ENCODE results near the gene THAP3.
A peak's percentile ranks its signal among the peaks of the same experiment; 100 is the strongest.

The THAP3 gene

DNA sequence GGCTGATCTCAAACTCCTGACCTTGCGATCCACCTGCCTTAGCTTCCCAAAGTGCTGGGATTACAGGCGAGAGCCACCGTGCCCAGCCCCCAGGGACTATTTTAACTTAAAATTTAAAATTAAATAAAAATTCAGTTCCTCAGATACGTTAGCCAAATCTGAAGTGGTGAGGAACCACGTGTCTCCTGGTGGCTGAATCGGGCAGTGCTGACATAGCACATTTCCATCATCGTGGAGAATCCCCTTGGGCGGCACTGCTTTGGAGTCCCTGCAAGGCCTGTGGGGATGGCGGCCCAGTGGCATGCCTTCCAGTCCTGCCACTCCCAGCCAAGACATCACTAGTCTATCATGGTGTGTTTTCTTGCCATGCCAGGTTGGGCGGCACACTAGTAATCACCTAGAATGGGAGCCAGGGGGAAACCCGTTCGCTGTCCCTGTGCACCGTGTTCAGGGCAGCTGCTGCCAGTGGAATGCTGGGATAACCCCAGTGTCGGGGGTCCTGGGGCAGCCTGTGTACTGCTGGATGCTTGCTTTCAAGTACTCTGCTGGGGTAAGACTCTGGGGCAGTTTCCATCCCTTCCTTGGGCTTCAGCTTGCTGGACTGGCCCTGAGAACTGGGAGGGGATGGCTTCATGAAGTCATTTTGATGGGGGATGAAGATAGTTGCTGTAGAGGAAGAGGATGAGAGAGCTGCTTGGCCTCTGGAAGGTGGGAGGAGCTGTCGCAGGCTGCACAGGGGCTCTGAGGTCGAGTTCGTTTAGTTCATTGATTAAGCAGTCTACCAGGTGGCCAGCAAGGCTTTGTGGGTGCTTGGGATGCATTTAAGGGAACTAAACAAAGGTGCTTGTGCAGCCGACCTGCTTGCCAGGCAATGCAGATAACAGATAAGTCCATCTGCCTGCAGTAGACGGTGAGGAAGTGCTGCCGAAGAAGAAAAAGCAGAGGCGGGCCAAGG, 40.3 kb upstream of the THAP3 start:
- TF ChIP-seq TAF1 (IDR thresholded peaks at IDR 0.05; ENCODE audit: borderline replicate concordance, low read depth, low read length): no peak
- TF ChIP-seq POLR2A (IDR thresholded peaks at IDR 0.05; ENCODE audit: low read depth, low read length): no peak
- TF ChIP-seq POLR2AphosphoS5 (IDR thresholded peaks at IDR 0.05; ENCODE audit: low read depth, low read length): no peak
- DNase-seq (ENCODE audit: insufficient read length): no peak
- FAIRE-seq: no peak

DNA sequence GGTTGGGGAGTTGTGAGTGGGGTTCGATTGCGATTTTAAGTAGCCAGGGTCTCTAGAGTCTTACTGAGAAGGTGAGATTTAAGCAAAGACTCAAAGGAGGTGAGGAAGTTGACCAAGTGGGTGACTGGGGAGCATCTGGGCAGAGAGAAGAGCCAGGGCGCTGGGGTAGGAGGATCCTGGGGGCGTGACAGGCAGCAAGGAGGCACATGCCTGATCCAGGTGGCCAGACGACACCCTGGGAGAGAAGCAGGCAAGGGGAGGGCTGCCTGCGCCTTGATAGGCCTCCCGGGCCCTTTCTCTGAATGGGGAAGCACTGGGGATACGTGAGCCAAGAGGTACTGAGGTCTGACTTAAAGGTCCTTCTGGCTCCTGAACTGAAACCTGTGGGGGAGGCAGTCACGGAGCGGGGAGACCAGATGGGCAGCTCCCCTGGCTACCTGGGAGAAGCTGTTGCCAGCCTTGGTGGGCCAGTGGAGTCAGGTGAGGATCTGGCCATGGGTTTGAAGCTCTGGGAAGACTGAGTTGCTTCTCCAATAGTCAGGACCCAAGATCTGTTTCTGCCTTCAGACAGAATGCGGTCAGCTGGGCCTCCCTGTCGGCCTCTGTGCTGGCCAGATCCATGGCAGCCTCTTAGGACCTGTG, 39.5 kb upstream of the THAP3 start:
- FAIRE-seq (no peak), DNase-seq (ENCODE audit: insufficient read length) (no peak)
- TF ChIP-seq POLR2A (IDR thresholded peaks at IDR 0.05; ENCODE audit: low read depth, low read length) (no peak), POLR2AphosphoS5 (IDR thresholded peaks at IDR 0.05; ENCODE audit: low read depth, low read length) (no peak), TAF1 (IDR thresholded peaks at IDR 0.05; ENCODE audit: borderline replicate concordance, low read depth, low read length) (no peak)

DNA sequence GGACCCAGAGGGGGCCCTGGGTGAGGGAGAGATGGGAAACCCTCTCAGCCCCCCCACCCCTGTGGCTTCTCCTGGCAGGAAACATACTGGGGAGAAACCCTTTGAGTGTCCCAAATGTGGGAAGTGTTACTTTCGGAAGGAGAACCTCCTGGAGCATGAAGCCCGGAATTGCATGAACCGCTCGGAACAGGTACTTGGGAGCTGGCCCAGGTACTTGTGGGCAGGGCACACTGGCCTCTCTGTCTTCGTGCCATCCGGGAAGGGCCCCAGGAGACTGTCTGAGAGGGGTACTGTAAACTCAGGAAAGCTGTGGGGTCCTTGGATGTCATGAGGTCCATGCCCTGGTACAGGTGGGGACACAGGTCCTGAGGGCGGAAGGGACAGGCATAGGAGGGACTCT, 38.8 kb upstream of the THAP3 start:
- TF ChIP-seq POLR2AphosphoS5 (IDR thresholded peaks at IDR 0.05; ENCODE audit: low read depth, low read length): no peak
- TF ChIP-seq TAF1 (IDR thresholded peaks at IDR 0.05; ENCODE audit: borderline replicate concordance, low read depth, low read length): no peak
- no peak for TF ChIP-seq POLR2A (IDR thresholded peaks at IDR 0.05; ENCODE audit: low read depth, low read length)
- FAIRE-seq (no peak), DNase-seq (ENCODE audit: insufficient read length) (no peak)

DNA sequence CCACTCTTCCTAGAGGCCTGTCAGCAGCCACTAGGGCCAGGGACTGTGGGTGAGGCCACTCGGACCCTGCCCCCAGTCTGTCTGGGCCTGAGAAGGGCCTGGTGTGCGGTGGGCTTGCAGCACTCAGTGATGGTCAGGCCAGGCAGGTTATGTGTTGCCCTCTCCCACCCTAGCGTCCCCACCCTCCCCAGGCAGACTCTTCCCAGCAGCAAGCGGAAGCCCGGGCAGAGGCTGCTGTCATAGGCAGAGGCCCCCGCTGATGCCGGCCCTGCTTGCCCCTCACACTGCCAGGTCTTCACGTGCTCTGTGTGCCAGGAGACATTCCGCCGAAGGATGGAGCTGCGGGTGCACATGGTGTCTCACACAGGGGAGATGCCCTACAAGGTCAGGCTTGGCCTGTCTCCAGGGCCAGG, 38.3 kb upstream of the THAP3 start:
- DNase-seq (ENCODE audit: insufficient read length) (no peak), FAIRE-seq (no peak)
- 0 out of 2 replicates have a peak, but pooled peaks have one; percentile 23 for TF ChIP-seq POLR2AphosphoS5 (IDR thresholded peaks at IDR 0.05; ENCODE audit: low read depth, low read length)
- no peak for TF ChIP-seq TAF1 (IDR thresholded peaks at IDR 0.05; ENCODE audit: borderline replicate concordance, low read depth, low read length)

DNA sequence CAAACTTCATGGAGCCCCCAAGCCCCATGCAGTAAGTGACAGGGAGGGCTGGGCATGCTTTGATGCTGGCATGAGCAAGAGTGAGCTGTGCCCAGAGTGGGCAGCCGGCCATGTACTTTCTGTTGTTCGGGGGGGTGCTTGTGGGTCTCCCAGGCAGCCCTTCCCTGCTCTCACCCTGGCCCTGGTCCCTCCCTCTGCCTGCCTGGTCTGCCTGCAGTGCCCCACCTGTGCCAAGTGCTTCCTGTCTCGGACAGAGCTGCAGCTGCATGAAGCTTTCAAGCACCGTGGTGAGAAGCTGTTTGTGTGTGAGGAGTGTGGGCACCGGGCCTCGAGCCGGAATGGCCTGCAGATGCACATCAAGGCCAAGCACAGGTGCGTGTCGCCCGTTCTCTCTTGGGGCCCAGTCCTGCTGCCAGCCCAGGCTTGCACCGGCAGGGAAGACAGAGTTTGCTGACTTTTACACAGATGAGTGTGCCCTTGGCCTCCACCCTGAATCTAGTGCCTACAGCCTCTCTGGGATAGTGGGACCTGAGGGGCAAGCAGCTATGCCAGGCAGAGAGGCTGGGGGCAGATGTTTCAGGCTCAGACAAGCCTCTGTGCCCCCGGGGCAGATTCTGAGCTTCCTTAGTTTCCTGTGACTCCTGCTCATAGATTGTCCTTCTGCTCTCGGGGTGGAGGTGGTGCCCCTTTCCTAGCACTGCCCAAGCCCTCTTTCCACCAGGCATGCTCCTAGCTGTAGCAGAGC, 37.2 kb upstream of the THAP3 start:
- TF ChIP-seq POLR2A (IDR thresholded peaks at IDR 0.05; ENCODE audit: low read depth, low read length): no peak
- DNase-seq (ENCODE audit: insufficient read length) (no peak), FAIRE-seq (no peak)

DNA sequence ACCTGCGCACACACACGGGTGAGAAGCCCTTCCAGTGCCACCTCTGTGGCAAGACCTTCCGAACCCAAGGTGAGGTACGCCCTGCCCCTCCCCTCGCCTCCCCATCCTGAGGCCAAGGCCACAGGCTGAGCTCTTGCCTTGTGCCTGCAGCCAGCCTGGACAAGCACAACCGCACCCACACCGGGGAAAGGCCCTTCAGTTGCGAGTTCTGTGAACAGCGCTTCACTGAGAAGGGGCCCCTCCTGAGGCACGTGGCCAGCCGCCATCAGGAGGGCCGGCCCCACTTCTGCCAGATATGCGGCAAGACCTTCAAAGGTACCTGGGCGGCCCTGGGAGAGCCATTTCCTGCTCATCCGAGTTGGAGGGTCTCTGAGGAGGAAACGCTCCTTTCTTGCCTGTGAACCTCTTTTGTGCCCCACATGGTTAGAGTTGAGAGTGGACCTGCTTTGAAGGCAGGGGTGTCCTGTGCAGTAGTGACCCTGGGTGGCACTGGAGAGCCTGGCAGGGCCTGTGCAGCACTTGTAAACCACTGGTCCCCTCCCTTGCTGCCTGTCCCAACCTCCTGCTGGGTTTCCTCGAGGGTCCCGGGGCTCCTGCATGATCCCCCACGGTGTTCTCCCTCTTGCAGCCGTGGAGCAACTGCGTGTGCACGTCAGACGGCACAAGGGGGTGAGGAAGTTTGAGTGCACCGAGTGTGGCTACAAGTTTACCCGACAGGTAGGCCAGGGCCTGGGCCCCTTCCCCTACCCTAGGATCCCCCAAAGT, 36.4 kb upstream of the THAP3 start:
- no peak for DNase-seq (ENCODE audit: insufficient read length)
- FAIRE-seq: no peak
- no peak for TF ChIP-seq TAF1 (IDR thresholded peaks at IDR 0.05; ENCODE audit: borderline replicate concordance, low read depth, low read length)

DNA sequence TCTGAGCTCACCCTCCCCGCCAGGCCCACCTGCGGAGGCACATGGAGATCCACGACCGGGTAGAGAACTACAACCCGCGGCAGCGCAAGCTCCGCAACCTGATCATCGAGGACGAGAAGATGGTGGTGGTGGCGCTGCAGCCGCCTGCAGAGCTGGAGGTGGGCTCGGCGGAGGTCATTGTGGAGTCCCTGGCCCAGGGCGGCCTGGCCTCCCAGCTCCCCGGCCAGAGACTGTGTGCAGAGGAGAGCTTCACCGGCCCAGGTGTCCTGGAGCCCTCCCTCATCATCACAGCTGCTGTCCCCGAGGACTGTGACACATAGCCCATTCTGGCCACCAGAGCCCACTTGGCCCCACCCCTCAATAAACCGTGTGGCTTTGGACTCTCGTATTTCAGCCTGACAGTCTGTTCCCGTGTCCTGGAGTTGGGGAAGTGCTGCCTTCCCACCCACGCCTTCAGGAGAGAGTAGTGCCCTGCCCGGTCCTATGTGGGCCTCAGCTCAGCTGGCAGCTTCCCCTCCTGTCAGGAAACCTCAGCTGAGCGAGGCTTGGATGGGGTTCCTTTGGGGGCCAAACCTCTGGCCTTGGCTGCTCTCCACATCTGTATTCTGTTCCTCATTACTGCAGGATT, 35.7 kb upstream of the THAP3 start:
- TF ChIP-seq TAF1 (IDR thresholded peaks at IDR 0.05; ENCODE audit: borderline replicate concordance, low read depth, low read length) (no peak), POLR2A (IDR thresholded peaks at IDR 0.05; ENCODE audit: low read depth, low read length) (no peak), POLR2AphosphoS5 (IDR thresholded peaks at IDR 0.05; ENCODE audit: low read depth, low read length) (no peak)
- FAIRE-seq (no peak), DNase-seq (ENCODE audit: insufficient read length) (no peak)

DNA sequence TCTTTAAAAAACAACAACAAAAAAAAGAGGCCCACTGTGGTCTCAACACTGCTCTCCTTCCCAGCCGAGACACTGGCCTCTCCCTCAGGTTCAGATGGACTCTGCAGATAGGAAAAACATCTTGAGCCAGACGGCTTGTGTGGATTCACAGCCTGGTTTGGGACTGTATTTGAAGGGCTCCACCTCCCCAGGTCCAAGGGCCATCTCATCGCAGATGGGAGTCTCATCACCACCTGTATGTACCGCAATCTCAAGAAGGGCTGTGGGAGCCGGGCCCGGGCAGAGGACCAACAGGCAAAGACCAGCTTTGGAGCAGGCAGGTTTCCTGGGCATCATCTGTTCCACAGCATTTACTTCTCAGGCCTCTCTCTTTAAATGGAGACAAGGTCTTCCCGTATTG, 34.6 kb upstream of the THAP3 start:
- TF ChIP-seq POLR2A (IDR thresholded peaks at IDR 0.05; ENCODE audit: low read depth, low read length): no peak
- no peak for TF ChIP-seq POLR2AphosphoS5 (IDR thresholded peaks at IDR 0.05; ENCODE audit: low read depth, low read length)
- TF ChIP-seq TAF1 (IDR thresholded peaks at IDR 0.05; ENCODE audit: borderline replicate concordance, low read depth, low read length): no peak
- DNase-seq (ENCODE audit: insufficient read length): no peak
- no peak for FAIRE-seq

DNA sequence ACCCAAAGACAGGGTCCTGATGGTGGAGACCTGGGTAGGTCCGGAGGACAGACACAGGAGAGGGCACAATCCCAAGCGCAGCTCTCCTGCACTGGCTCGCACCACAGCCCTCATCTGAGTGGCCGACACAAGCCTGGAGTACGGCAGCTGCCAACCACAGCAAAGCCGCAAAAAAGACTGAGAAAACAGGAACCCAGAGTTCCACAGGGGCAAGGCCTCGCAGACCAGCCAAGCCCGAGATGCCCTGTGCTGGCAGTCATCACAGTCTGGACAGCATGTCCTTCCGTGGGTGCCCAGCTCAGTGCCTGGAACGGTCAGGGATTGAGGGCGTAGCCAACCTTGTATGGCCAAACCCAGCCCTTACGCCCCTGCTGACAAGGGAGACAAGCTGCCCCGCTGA, 33.4 kb upstream of the THAP3 start:
- no peak for TF ChIP-seq POLR2AphosphoS5 (IDR thresholded peaks at IDR 0.05; ENCODE audit: low read depth, low read length)
- no peak for TF ChIP-seq TAF1 (IDR thresholded peaks at IDR 0.05; ENCODE audit: borderline replicate concordance, low read depth, low read length)
- TF ChIP-seq POLR2A (IDR thresholded peaks at IDR 0.05; ENCODE audit: low read depth, low read length): no peak
- FAIRE-seq: no peak
- DNase-seq (ENCODE audit: insufficient read length): no peak

DNA sequence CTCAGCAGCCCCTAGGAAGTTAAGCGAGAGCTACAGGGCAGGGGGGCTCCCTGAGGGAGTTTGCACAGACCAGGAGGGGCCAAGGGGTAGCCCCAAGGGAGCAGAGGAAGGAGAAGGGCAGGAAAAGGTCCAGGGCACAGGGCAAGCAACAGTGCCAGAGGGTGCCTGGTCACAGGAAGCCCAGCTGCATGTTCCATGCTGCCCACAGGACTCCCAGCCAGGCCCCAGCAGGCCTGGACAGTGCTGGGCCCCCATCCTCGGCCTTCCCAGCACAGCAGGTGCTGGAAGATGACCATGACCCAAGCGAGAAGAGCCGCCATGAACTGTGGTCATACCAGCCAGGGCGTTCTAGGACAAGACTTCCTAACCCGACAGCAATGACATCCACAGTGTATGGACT, 33.0 kb upstream of the THAP3 start:
- DNase-seq (ENCODE audit: insufficient read length) (no peak), FAIRE-seq (no peak)
- TF ChIP-seq TAF1 (IDR thresholded peaks at IDR 0.05; ENCODE audit: borderline replicate concordance, low read depth, low read length): no peak
- TF ChIP-seq POLR2AphosphoS5 (IDR thresholded peaks at IDR 0.05; ENCODE audit: low read depth, low read length): no peak
- no peak for TF ChIP-seq POLR2A (IDR thresholded peaks at IDR 0.05; ENCODE audit: low read depth, low read length)

DNA sequence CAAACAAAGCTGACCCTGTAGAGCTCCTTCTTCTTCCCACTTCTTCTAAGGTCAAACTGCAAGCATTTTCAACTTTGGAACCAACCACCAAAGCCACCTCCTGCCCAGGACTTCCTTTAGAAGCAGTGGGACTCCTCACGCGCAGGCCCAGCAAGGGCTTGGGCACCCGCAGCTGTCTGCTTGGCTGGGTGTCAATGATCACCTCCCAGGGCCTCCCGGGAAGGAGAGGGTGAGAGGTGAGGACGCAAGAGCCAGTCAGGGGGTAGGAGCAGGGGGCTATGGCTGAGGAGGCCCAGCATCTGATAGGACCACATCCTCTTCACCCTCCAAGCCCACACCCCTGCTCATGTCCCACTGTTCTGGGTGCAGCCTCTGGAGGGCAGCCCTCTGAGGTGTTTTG, 32.2 kb upstream of the THAP3 start:
- TF ChIP-seq POLR2AphosphoS5 (IDR thresholded peaks at IDR 0.05; ENCODE audit: low read depth, low read length) (no peak), TAF1 (IDR thresholded peaks at IDR 0.05; ENCODE audit: borderline replicate concordance, low read depth, low read length) (no peak), POLR2A (IDR thresholded peaks at IDR 0.05; ENCODE audit: low read depth, low read length) (no peak)
- no peak for DNase-seq (ENCODE audit: insufficient read length)
- FAIRE-seq: no peak

All from GM12892 (cell line).